ENCODE measurements around the gene CREBRF.
"Not testable (repeated sequence)": the region's sequence is repeated elsewhere in the genome, so short reads cannot be mapped to it uniquely, and the experiment has no call there.

Gene CREBRF

DNA sequence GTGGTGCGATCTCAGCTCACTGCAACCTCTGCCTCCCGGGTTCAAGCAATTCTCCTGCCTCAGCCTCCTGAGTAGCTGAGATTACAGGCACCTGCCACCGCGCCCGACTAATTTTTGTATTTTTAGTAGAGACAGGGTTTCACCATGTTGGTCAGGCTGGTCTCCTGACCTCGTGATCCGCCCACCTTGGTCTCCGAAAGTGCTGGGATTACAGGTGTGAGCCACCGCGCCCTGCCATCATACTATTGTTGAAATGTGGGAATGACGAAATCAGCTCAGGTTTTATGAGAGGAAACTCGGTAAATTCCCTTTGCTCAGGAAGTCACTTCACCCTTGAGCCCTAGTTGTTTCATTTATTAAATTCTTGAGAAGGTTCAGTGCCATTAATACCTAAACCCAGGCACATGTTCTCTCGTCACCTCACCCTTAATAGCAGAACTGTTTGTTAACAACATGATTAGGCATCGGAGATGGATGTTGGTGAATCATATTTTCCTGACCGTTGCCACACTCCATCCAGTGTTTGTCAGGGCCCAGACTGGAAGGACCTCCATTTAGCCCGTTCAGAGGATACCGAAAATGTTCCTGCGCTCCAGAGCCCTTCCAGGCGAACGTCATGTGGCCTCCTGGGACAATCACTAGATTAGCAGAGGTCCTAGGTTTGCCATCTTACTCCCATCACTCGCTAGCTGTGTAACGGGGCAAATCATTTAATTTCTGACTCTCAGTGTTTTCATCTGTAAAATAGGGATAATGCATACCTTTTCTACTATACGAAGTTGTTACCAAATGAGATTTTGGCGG is 20.0 kb upstream of the CREBRF start:
- TF ChIP-seq SUZ12 (IDR thresholded peaks at IDR 0.05; ENCODE audit: extremely low read depth, insufficient read depth, insufficient read length), result no peak
- no peak for TF ChIP-seq ZNF274 (IDR thresholded peaks at IDR 0.05; ENCODE audit: low read depth, low read length)
- no peak for TF ChIP-seq YY1 (IDR thresholded peaks at IDR 0.05; ENCODE audit: insufficient read depth, insufficient read length)

DNA sequence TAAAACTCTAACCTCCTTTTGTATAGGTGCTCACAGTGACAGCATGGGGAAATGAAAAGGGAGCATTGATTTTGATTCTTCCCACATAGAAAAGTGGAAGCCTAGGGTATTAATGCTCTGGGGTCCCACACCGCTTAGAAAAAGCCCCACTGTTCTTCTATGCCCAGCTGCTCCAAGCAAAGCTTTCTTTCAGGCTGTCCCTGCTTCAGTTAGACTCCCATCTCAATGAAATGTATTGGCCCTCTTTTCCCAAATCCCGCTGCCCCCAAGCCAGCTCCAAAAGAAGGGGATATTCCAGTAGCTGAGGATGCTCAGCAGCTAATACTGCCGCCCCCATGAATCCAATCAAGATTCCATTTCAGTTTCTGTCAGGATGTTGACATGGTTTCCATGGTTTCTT is 17.0 kb upstream of the CREBRF start:
- Histone ChIP-seq H3K36me3 (ENCODE audit: insufficient read depth, insufficient read length, low read length) (peaks cover 10% of the 10 kb centered on the region), H3K27me3 (ENCODE audit: insufficient read depth, insufficient read length) (no peaks in the 10 kb centered on the region), H3K4me3 (ENCODE audit: insufficient read length, low read depth) (no peak overlapping the region), H3K4me1 (ENCODE audit: insufficient read depth, insufficient read length) (no peaks in the 10 kb centered on the region), H3K9ac (ENCODE audit: insufficient read length, low read depth) (no peak overlapping the region), H3K9me3 (ENCODE audit: insufficient read depth, low read length) (peaks cover 5% of the 10 kb centered on the region; the same call in 1 of the 2 replicates)
- no peak for DNase-seq (ENCODE audit: low read depth, low spot score)
- TF ChIP-seq YY1 (IDR thresholded peaks at IDR 0.05; ENCODE audit: insufficient read depth, insufficient read length), result no peak
- no peak for TF ChIP-seq SUZ12 (IDR thresholded peaks at IDR 0.05; ENCODE audit: extremely low read depth, insufficient read depth, insufficient read length)
- TF ChIP-seq ZNF274 (IDR thresholded peaks at IDR 0.05; ENCODE audit: low read depth, low read length), result no peak

More for the DNA sequence above, 20.0 kb upstream of the CREBRF start:
- DNase-seq (ENCODE audit: low read depth, low spot score), result no peak
- H3K4me1 ChIP-seq (ENCODE audit: insufficient read depth, insufficient read length), result no peaks in the 10 kb centered on the region
- H3K9ac ChIP-seq (ENCODE audit: insufficient read length, low read depth), result no peak overlapping the region
- H3K4me3 ChIP-seq (ENCODE audit: insufficient read length, low read depth), result no peak overlapping the region
- no peaks in the 10 kb centered on the region for H3K27me3 ChIP-seq (ENCODE audit: insufficient read depth, insufficient read length)
- peaks cover 16% of the 10 kb centered on the region for H3K36me3 ChIP-seq (ENCODE audit: insufficient read depth, insufficient read length, low read length)
- peaks cover 5% of the 10 kb centered on the region; the same call in 1 of the 2 replicates for H3K9me3 ChIP-seq (ENCODE audit: insufficient read depth, low read length)

DNA sequence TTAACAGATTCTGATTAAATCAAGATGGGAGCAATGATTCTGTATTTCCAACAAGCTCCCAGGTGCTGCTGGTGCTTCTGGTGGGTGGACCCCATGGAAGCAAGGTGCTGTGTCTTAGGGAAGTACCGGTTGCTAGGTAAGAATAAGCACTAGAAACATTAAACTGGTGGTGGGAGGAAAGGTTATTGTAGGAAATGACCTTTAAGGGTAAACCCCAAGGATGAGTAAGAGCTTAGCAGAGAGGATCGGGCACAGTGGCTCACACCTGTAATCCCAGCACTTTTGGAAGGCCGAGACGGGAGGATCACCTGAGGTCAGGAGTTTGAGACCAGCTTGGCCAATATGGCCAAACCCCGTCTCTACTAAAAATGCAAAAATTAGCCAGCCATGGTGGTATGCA is 16.2 kb upstream of the CREBRF start:
- Histone ChIP-seq H3K27me3 (ENCODE audit: insufficient read depth, insufficient read length) (no peaks in the 10 kb centered on the region), H3K36me3 (ENCODE audit: insufficient read depth, insufficient read length, low read length) (peaks cover 2% of the 10 kb centered on the region), H3K4me1 (ENCODE audit: insufficient read depth, insufficient read length) (no peaks in the 10 kb centered on the region), H3K9ac (ENCODE audit: insufficient read length, low read depth) (no peak overlapping the region), H3K9me3 (ENCODE audit: insufficient read depth, low read length) (peaks cover 5% of the 10 kb centered on the region; the same call in 1 of the 2 replicates), H3K4me3 (ENCODE audit: insufficient read length, low read depth) (no peak overlapping the region)
- DNase-seq (ENCODE audit: low read depth, low spot score), result no peak
- TF ChIP-seq YY1 (IDR thresholded peaks at IDR 0.05; ENCODE audit: insufficient read depth, insufficient read length), result no peak
- TF ChIP-seq ZNF274 (IDR thresholded peaks at IDR 0.05; ENCODE audit: low read depth, low read length), result no peak
- no peak for TF ChIP-seq SUZ12 (IDR thresholded peaks at IDR 0.05; ENCODE audit: extremely low read depth, insufficient read depth, insufficient read length)

DNA sequence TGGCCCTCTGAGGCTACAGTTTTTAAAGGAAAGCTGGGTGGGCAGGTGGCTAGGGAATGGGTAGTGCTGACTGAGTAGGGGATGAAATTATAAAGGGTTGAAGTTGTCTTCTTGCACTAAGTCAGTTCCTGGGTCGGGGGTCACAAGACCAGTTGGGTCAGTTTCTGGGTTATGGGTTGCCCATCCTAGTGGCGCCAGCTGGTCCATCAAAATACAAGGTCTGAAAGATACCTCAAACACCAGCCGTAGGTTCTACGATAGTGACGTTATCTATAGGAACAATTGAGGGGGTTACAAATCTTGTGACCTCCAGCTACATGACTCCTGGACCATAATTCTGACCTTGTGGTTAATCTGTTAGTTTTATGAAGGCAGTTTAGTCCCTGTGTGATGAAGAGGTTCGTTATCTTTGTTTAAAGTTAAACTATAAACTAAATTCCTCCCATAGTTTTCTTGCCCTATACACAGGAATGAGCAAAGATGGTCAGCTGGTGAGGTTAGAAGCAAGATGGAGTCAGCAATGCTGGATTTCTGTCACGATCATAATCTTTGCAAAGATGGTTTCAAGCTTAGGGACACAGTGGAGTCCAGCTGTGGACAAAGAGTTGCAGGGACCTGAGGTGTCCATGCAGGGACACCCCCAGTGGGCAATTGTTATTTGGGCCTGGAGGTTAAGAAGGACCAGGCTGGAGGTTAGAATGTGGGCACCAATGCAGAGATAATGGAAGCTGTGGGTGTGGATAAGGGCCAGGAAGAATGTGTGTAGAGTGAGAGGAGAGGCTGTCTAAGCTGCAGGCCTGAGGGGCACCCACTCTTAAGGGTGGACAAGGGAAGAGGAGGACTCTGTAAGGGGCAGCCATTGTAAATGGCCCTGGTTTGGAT is 14.0 kb upstream of the CREBRF start:
- H3K9me3 ChIP-seq (ENCODE audit: insufficient read depth, low read length), result peaks cover 5% of the 10 kb centered on the region; the same call in 1 of the 2 replicates
- H3K9ac ChIP-seq (ENCODE audit: insufficient read length, low read depth), result no peak overlapping the region
- no peaks in the 10 kb centered on the region for H3K36me3 ChIP-seq (ENCODE audit: insufficient read depth, insufficient read length, low read length)
- no peak overlapping the region for H3K4me3 ChIP-seq (ENCODE audit: insufficient read length, low read depth)
- H3K27me3 ChIP-seq (ENCODE audit: insufficient read depth, insufficient read length), result no peaks in the 10 kb centered on the region
- TF ChIP-seq ZNF274 (IDR thresholded peaks at IDR 0.05; ENCODE audit: low read depth, low read length) (no peak), YY1 (IDR thresholded peaks at IDR 0.05; ENCODE audit: insufficient read depth, insufficient read length) (no peak), SUZ12 (IDR thresholded peaks at IDR 0.05; ENCODE audit: extremely low read depth, insufficient read depth, insufficient read length) (no peak)
- no peaks in the 10 kb centered on the region for H3K4me1 ChIP-seq (ENCODE audit: insufficient read depth, insufficient read length)
- no peak for DNase-seq (ENCODE audit: low read depth, low spot score)

DNA sequence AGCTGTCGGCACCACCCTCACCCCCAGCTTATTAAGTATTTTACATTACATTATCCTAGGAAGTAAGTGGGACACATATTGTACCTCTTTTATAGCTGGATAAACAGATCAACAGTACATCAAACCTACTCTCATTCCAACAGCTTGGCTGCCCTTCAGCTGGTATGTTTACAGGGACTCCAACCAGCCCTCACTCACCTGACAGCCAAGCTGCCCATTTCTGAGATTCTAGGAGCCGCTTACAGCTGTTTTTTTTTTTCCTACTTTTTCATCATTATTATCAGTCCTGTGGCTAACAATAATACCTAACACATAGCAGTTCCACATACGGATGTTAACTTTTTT is 13.4 kb upstream of the CREBRF start:
- Histone ChIP-seq H3K9ac (ENCODE audit: insufficient read length, low read depth) (no peak overlapping the region), H3K4me3 (ENCODE audit: insufficient read length, low read depth) (no peak overlapping the region), H3K36me3 (ENCODE audit: insufficient read depth, insufficient read length, low read length) (no peaks in the 10 kb centered on the region), H3K4me1 (ENCODE audit: insufficient read depth, insufficient read length) (no peaks in the 10 kb centered on the region), H3K9me3 (ENCODE audit: insufficient read depth, low read length) (peaks cover 5% of the 10 kb centered on the region; the same call in 1 of the 2 replicates), H3K27me3 (ENCODE audit: insufficient read depth, insufficient read length) (no peaks in the 10 kb centered on the region)
- TF ChIP-seq ZNF274 (IDR thresholded peaks at IDR 0.05; ENCODE audit: low read depth, low read length), result no peak
- TF ChIP-seq SUZ12 (IDR thresholded peaks at IDR 0.05; ENCODE audit: extremely low read depth, insufficient read depth, insufficient read length), result no peak
- no peak for TF ChIP-seq YY1 (IDR thresholded peaks at IDR 0.05; ENCODE audit: insufficient read depth, insufficient read length)
- no peak for DNase-seq (ENCODE audit: low read depth, low spot score)

DNA sequence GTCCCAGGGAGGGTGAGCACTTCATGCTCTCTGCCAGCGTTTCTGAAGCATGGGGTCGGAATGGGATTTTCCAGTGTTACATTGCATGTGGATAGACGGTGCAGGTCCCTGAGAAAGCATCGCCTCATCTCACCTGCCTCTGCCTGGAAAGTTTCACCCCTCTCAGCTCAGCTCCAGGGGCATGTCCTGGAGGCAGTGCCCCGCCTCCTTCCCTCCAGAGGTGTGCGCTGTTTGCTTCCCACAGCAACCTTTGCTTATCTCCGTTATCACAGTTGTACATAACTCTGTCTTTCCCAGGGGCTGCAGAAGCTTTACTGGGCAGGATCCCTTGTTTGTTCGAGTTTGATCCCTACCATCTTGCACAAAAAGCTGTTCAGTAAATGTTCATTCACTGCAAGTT is 10.7 kb upstream of the CREBRF start:
- Histone ChIP-seq H3K4me3 (ENCODE audit: insufficient read length, low read depth) (no peak overlapping the region), H3K36me3 (ENCODE audit: insufficient read depth, insufficient read length, low read length) (no peaks in the 10 kb centered on the region), H3K9ac (ENCODE audit: insufficient read length, low read depth) (no peak overlapping the region), H3K27me3 (ENCODE audit: insufficient read depth, insufficient read length) (no peaks in the 10 kb centered on the region), H3K9me3 (ENCODE audit: insufficient read depth, low read length) (peaks cover 3% of the 10 kb centered on the region; the same call in 1 of the 2 replicates), H3K4me1 (ENCODE audit: insufficient read depth, insufficient read length) (no peaks in the 10 kb centered on the region)
- no peak for DNase-seq (ENCODE audit: low read depth, low spot score)
- TF ChIP-seq ZNF274 (IDR thresholded peaks at IDR 0.05; ENCODE audit: low read depth, low read length) (no peak), SUZ12 (IDR thresholded peaks at IDR 0.05; ENCODE audit: extremely low read depth, insufficient read depth, insufficient read length) (no peak), YY1 (IDR thresholded peaks at IDR 0.05; ENCODE audit: insufficient read depth, insufficient read length) (no peak)

DNA sequence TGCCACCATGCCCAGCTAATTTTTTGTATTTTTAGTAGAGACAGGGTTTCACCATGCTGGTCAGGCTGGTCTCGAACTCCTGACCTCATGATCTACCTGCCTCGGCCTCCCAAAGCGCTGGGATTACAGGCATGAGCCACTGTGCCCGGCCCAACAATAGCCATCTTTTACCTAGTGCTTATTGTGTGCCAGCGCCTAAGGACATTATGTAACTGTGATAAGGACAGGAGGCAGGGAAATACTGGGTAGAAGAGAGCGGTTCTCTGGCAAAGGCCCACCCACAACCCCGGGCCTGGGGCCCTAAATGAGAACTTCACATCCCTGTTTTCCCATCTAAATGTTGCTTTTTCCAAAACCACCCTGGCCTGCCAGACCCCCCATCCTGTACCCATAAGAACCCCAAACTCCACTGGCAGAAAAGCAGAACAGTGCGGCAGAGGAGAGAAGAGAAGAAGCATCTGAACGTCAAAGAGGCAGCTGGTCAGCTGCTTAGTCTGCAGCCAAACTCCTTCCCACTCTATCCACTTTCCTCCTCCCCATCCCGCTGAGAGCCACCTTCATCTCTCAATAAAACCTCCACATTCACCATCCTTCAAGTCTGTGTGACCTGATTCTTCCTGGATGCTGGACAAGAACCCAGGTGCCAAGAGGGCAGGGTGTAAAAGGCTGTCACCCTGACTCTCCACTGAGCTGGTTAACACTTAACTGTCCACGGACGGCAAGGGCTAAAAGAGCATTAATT is 8.9 kb upstream of the CREBRF start:
- H3K4me3 ChIP-seq (ENCODE audit: insufficient read length, low read depth); H3K4me1 ChIP-seq (ENCODE audit: insufficient read depth, insufficient read length); H3K27me3 ChIP-seq (ENCODE audit: insufficient read depth, insufficient read length); H3K9ac ChIP-seq (ENCODE audit: insufficient read length, low read depth); DNase-seq (ENCODE audit: low read depth, low spot score); H3K9me3 ChIP-seq (ENCODE audit: insufficient read depth, low read length); H3K36me3 ChIP-seq (ENCODE audit: insufficient read depth, insufficient read length, low read length): not testable (repeated sequence)
